Left lung (tissue), 10 donors: ENCODE measurements around the gene MRPS31. TPM values are rescaled to one million over a fixed set of nuclear protein-coding genes. Genes with fewer than 3 reads are reported as not detected.

ENCODE experiments used
- ATAC-seq: fragments of 200-7000 bp; cut with Tn5 transposase; one replicate; pipeline ENCODE4 v1.9.1; 2020; ENCODE audit warnings: moderate library complexity
- DNase-seq, 4 donors: peaks; one replicate each; pipeline ENCODE4 v3.0.0-alpha.2; 2013 to 2020
- H3K27ac ChIP-seq, 2 donors: fragments of 200-600 bp; sonication (generic) in 1 of 2; one replicate each; pipeline versions ENCODE4 v1.5.0 to v1.8.0; 2020 to 2021
- H3K27me3 ChIP-seq, 2 donors: fragments of 200-600 bp; sonication (generic) in 1 of 2; one replicate each; pipeline versions ENCODE4 v1.5.0 to v1.8.0; 2020 to 2021
- H3K36me3 ChIP-seq, 2 donors: fragments of 200-600 bp; sonication (generic) in 1 of 2; one replicate each; pipeline versions ENCODE4 v1.5.0 to v1.8.0; 2020 to 2021
- H3K4me1 ChIP-seq, 2 donors: fragments of 200-600 bp; one replicate each; pipeline ENCODE4 v1.8.0; 2021
- H3K4me3 ChIP-seq, 2 donors: fragments of 200-600 bp; sonication (generic) in 1 of 2; one replicate each; pipeline versions ENCODE4 v1.5.0 to v1.8.0; 2020 to 2021; ENCODE audit warnings: mild to moderate bottlenecking in 1 of 2
- H3K9me3 ChIP-seq, 2 donors: fragments of 200-600 bp; sonication (generic) in 1 of 2; one replicate each; pipeline versions ENCODE4 v1.5.0 to v1.8.0; 2020 to 2021
- intact Hi-C, 2 donors: fragments of 100-400 bp; cut with DNase I; formaldehyde crosslinking; loops; one replicate each; pipeline versions ENCODE4 v1.11.2 to v1.14.2; 2022
- polyA plus RNA-seq, 6 donors: library from polyadenylated mRNA; unstranded; fragments of 120-200 nt; gene quantifications; one replicate each; pipeline ENCODE4 v1.2.1, GENCODE V29; 2013; ENCODE audit not compliant: insufficient read length in 6 of 6
- total RNA-seq, 2 donors: library from RNA; stranded (reverse); fragmentation: NEBNext Ultra II Directional; extraction: Animal tissue kit (Norgen Biotek cat#: 25700); gene quantifications; one replicate each; pipeline ENCODE4 v1.2.1, GENCODE V29; 2021
- TF ChIP-seq, protein P1 (sequence below), 2 donors: fragments of 200-600 bp; sonication (generic) in 1 of 2; IDR thresholded peaks; one replicate each; pipeline versions ENCODE4 v1.5.0 to v1.8.0; 2021; ENCODE audit warnings: antibody characterized with exemption in 2 of 2
- donor health status: DM: no; HTN: yes; CAD: no.
- donor health status: DM: no; HTN: no; CAD: no.

The MRPS31 gene
- total and polyA plus RNA-seq, 8 donors = 13.3 to 61.4 (median 46.1) TPM

GRCh38 chr13:40777166-40777808, 6.3 kb upstream of the MRPS31 start:
- Histone ChIP-seq H3K4me3 (no peak overlapping the region), H3K4me1 (peaks cover 8 to 18% of the 10 kb centered on the region in 2 donors), H3K27ac (peak overlapping the region in 1 of 2 donors; percentile 79), H3K27me3 (no peaks in the 10 kb centered on the region), H3K9me3 (no peaks in the 10 kb centered on the region), H3K36me3 (no peaks in the 10 kb centered on the region)
- intact Hi-C loops = no loop called here
- ATAC-seq (peak; percentile 88), DNase-seq (peak in 2 of 4 donors; percentile 37 to 49)
- TF ChIP-seq, protein P1, sequence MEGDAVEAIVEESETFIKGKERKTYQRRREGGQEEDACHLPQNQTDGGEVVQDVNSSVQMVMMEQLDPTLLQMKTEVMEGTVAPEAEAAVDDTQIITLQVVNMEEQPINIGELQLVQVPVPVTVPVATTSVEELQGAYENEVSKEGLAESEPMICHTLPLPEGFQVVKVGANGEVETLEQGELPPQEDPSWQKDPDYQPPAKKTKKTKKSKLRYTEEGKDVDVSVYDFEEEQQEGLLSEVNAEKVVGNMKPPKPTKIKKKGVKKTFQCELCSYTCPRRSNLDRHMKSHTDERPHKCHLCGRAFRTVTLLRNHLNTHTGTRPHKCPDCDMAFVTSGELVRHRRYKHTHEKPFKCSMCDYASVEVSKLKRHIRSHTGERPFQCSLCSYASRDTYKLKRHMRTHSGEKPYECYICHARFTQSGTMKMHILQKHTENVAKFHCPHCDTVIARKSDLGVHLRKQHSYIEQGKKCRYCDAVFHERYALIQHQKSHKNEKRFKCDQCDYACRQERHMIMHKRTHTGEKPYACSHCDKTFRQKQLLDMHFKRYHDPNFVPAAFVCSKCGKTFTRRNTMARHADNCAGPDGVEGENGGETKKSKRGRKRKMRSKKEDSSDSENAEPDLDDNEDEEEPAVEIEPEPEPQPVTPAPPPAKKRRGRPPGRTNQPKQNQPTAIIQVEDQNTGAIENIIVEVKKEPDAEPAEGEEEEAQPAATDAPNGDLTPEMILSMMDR (IDR thresholded peaks at IDR 0.05) = peak; percentile 53 to 71

- Histone ChIP-seq H3K4me1 (peaks cover 8 to 18% of the 10 kb centered on the region in 2 donors), H3K27me3 (no peaks in the 10 kb centered on the region), H3K27ac (peak overlapping the region in 1 of 2 donors; percentile 79), H3K36me3 (no peaks in the 10 kb centered on the region), H3K4me3 (no peak overlapping the region), H3K9me3 (no peaks in the 10 kb centered on the region)
- peak; percentile 53 for ATAC-seq
- intact Hi-C loops = no loop called here
- peak in 1 of 4 donors; percentile 80 for DNase-seq
- TF ChIP-seq, protein P1 (IDR thresholded peaks at IDR 0.05) = no peak
Observed at GRCh38 chr13:40776681-40777165, 5.7 kb upstream of the MRPS31 start.

DNA sequence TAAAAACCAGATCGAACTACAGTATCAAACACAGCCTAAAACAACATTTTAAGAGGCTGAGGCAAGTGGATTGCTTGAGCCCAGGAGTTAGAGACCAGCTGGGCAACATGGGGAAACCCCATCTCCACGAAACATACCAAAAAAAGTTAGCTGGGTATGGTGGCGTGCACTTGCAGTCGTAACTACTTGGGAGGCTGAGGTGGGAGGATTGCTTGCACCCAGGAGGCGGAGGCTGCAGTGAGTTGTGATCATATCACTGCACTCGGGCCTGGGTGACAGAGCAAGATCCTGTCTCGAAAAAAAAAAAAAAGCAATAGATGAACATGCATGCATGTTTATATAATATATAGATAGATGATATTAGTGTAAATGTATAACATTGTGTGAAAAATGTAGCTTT, 5.2 kb upstream of the MRPS31 start:
- H3K4me3 ChIP-seq = no peak overlapping the region
- no peak for ATAC-seq
- no peaks in the 10 kb centered on the region for H3K27me3 ChIP-seq
- no peaks in the 10 kb centered on the region for H3K9me3 ChIP-seq
- H3K27ac ChIP-seq = peak overlapping the region in 1 of 2 donors; percentile 79
- no peak for DNase-seq
- peaks cover 8 to 18% of the 10 kb centered on the region in 2 donors for H3K4me1 ChIP-seq
- TF ChIP-seq, protein P1 (IDR thresholded peaks at IDR 0.05) = no peak
- intact Hi-C loops = no loop called here
- no peaks in the 10 kb centered on the region for H3K36me3 ChIP-seq

DNA sequence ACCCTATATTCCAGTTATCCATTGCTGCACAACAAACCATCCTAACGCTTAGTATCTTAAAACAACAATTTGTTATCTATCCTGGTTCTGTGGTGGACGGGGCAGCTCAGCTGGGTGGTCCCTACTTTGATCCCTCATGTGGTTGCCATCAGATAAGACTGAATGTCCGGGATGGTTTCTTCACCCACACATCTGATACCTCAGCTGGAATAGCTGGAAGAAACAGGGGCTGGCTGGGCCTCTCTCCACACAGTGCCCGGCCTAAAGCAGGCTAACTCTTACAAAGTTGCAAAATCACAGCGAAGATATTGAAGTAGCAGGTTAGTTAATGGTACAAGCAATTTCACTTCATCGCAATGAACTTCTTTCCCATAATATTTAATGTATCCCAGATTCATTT, 3.7 kb upstream of the MRPS31 start:
- H3K9me3 ChIP-seq = no peaks in the 10 kb centered on the region
- no peaks in the 10 kb centered on the region for H3K36me3 ChIP-seq
- ATAC-seq (no peak), DNase-seq (no peak)
- no peaks in the 10 kb centered on the region for H3K27me3 ChIP-seq
- intact Hi-C loops = no loop called here
- no peak overlapping the region for H3K4me3 ChIP-seq
- no peak overlapping the region for H3K27ac ChIP-seq
- H3K4me1 ChIP-seq = peaks cover 13 to 25% of the 10 kb centered on the region in 2 donors
- TF ChIP-seq, protein P1 (IDR thresholded peaks at IDR 0.05) = no peak

DNA sequence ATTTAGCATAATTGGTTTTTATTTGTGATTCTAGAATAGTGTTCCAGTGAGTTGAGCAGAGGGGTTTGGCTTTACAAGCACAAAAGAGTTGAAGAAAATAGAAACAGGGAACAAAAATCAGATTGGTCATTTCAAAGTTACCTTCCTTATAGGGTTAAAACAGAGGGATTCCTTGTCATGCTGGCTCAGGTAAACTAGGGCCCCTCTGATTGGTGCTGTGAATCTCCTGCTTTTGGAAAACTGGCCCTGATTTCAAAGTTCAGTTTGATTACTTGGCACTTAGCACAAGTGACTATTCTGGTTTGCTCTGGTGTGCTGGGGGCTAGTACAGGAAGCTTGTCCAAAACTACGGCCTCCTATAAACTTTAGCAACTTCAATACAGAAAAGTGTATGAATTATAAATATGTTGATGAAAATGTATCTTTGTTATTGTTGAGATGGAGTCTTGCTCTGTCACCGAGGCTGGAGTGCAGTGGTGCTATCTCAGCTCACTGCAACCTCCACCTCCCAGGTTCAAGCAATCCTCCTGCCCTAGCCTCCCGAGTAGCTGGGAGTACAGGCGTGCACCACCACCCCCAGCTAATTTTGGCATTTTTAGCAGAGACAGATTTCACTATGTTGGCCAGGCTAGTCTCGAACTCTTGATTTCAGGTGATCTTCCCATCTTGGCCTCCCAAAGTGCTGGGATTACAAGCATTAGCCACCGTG, 1.9 kb upstream of the MRPS31 start:
- no peak for DNase-seq
- intact Hi-C loops = no loop called here
- peaks cover 13 to 31% of the 10 kb centered on the region in 2 donors for H3K4me1 ChIP-seq
- H3K4me3 ChIP-seq = no peak overlapping the region
- H3K27me3 ChIP-seq = no peaks in the 10 kb centered on the region
- TF ChIP-seq, protein P1 (IDR thresholded peaks at IDR 0.05) = no peak
- H3K27ac ChIP-seq = no peak overlapping the region
- no peak for ATAC-seq
- H3K36me3 ChIP-seq = no peaks in the 10 kb centered on the region
- no peaks in the 10 kb centered on the region for H3K9me3 ChIP-seq
